Skeletal muscle cell (primary cell): ENCODE measurements around the gene ADARB2.
"Not testable (repeated sequence)": the region's sequence is repeated elsewhere in the genome, so short reads cannot be mapped to it uniquely, and the experiment has no call there.

Experiments
- DNase-seq: peaks from one replicate; pipeline ENCODE4 v3.0.0-alpha.2; 2010; ENCODE audit warnings: low read depth
- H3K4me3 ChIP-seq: 2 replicates; pipeline ENCODE4 v1.5.1; 2011; ENCODE audit warnings: low read depth, mild to moderate bottlenecking, control low read depth, low read length, moderate library complexity

Gene ADARB2

GRCh38 chr10:1362589-1363445, 374.5 kb downstream of the ADARB2 start:
- H3K4me3 ChIP-seq = no peak overlapping the region
- DNase-seq = no peak

DNA sequence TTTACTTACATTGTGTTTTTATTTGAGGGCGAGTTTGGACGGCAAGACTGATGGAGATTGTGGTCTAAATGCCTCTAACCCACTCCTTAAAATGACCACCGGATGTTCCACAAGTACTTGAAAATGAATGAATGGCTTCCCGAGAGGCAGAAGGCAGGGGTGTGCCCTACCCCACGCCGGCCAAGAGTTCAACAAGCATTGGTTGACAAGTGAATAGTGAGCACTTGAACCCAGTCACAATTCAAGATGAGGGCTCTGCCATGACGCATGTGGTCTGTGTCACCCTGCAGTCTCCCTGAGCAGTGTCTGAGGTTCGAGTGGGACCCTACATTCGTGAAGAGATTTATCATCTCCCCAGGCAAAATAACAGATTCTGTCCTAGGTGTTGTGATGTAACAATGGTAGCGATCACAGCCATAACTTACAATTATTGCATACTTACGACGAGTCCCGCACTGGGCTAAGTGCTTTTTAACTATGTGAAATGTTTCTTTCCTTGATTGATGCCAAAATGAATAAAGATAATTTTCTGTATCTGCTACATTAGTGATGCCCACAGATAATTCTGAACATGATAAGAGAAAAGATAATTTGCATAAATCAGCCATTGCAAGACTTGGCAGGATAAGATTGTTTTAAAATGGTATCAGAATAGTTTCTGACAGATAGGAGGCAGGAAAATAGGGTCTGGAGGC, 375.8 kb downstream of the ADARB2 start:
- H3K4me3 ChIP-seq = no peak overlapping the region
- no peak for DNase-seq

- DNase-seq = no peak
- H3K4me3 ChIP-seq = no peak overlapping the region
Measured at GRCh38 chr10:1360558-1361164, 376.7 kb downstream of the ADARB2 start.

- no peak for DNase-seq
- H3K4me3 ChIP-seq = no peak overlapping the region
Measured at GRCh38 chr10:1360011-1360557, 377.2 kb downstream of the ADARB2 start.

- H3K4me3 ChIP-seq = no peak overlapping the region
- no peak for DNase-seq
Measured at GRCh38 chr10:1359626-1359955, 377.7 kb downstream of the ADARB2 start.

GRCh38 chr10:1358860-1359625, 378.3 kb downstream of the ADARB2 start:
- no peak overlapping the region for H3K4me3 ChIP-seq
- DNase-seq = no peak

GRCh38 chr10:1358147-1358546, 379.2 kb downstream of the ADARB2 start:
- DNase-seq = no peak

GRCh38 chr10:1356349-1356748, 381.0 kb downstream of the ADARB2 start:
- DNase-seq = no peak
- H3K4me3 ChIP-seq = no peak overlapping the region

More at GRCh38 chr10:1358147-1358546, 379.2 kb downstream of the ADARB2 start:
- H3K4me3 ChIP-seq = no peak overlapping the region

DNA sequence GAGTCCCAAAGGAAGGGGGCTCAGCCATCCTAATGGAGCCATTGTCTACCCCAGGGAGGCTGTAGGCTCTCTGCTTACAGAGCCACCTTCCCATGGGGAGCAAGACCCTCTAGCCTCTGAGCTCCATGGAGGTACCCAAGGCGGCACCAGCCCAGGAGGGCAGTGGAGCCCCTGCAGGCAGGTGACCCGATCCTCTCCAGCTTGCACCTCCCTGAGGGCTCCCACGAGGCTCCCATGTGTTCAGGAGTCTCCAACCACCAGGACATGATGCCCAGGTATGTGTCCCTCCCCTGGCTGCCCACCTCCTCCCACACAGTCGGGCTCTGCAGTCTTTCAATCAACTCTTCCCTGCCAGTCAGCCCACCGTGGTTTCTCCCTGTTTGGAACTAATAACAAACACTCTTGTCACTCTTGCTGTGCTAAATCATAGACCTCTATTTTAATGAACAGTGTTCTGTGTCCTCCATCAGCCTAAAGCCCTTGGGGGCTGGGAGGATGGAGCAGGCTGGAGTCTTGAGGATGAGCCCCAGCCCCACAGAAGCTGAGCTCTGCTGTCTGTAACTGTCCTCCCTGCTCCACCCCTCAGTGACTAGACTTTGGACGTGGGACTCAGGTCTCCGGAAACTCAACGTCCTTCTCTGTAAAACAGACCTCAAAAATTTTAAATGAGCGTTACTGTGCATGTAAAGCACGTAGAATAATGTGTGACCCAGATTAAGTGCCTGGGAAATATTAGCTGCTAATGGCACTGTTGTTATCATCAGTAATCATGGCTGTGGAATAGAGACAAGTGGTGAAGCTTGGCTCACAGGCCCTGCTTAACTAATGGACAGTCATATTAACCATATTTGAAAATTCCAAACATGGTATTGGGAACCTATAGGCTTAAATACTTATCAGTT, 382.3 kb downstream of the ADARB2 start:
- DNase-seq = no peak
- no peak overlapping the region for H3K4me3 ChIP-seq

GRCh38 chr10:1352296-1352695, 385.0 kb downstream of the ADARB2 start:
- not testable (repeated sequence) for DNase-seq, H3K4me3 ChIP-seq

DNA sequence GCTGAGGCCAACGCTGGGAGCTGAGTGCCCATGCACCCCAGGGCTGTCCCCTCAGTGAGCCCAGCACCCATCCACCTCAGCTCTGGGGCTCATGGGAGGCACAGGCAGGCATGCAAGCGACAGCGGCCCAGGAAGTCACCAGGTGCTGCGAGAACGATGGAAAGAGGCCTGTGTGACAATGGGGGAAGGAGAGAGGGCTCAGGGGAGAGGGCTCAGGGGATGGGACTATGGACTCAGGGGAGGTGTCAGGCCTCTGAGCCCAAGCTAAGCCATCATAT, 388.6 kb downstream of the ADARB2 start:
- no peak for DNase-seq
- H3K4me3 ChIP-seq = no peak overlapping the region

DNA sequence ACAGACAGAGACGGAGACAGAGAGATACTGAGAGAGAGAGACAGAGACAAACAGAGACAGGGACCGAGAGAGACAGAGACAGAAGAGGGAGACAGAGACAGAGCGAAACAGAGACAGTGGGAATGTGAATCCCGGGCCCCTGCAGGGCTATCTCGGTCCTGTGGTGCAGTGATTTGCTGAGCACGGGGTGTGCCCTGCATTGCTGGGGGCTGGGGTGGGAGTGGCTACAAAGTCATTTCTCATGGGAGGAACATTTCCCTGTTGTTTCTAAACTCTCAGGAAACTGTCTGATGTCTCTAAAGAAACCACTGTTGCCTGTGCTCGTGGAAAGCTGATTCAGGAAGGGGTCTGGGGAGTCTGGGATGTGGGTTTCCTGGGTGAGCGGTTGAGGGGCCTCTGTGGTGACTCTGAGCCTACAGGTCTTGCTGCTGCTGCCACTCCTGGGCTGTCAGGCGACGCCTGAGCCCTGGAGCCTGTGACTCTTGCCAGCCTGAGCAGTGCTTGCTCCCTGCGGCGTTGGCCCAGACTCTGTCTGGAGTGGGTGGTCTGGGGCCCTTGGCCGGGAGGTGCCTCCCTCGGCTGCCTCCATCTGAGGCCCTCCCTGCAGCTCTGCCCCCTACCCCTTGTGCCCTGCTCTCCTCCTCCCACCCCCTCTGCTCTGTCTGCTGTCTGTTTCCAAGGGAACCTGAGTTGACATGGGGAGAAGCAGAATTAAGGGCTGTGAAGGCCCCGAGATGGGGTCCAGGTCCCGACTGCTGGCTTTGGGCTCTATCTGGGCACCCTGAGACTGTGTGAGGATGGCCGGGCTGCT, 389.2 kb downstream of the ADARB2 start:
- no peak overlapping the region for H3K4me3 ChIP-seq
- no peak for DNase-seq

DNA sequence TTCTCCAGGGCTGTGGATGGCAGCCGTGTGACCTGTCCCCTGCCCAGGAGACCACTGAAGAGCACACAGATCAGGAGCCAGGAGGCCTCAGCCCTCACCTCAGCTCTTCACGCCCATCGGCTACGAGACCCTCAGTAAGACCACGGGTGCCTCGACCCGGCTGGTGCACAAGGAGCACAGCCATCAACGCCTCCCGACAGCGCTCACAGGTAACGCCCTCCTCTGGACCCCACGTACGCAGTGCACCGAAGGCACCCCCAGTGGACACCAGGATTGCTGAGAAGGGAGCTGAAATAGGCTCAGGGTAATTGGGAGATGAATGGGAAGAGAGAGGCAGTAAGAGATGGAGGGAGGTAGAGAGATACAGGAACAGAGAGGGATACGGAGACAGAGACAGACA, 389.8 kb downstream of the ADARB2 start:
- H3K4me3 ChIP-seq = no peak overlapping the region
- no peak for DNase-seq

DNA sequence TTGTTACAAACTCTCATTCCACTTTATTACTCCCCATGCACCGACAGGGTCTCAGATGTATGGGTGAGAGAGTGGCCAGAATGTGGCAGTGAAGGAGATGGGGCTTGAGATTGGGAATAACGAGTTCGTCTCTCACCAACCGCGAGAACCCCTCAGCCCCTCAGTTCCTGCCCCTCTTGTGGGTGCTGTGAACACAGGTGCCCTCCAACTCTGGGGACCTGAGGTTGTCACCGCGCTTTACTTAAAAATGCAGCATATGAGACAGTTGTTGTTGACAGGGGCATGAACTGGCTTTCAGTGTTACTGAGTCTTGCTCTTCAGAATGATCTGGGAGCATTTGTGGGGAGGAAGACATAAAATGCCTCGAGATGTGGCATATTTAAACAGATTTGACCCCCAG, 391.1 kb downstream of the ADARB2 start:
- H3K4me3 ChIP-seq = no peak overlapping the region
- DNase-seq = no peak

GRCh38 chr10:1345368-1345767, 392.0 kb downstream of the ADARB2 start:
- H3K4me3 ChIP-seq = no peak overlapping the region
- DNase-seq = no peak

GRCh38 chr10:1344846-1345245, 392.5 kb downstream of the ADARB2 start:
- H3K4me3 ChIP-seq = no peak overlapping the region
- no peak for DNase-seq

GRCh38 chr10:1344408-1344807, 392.9 kb downstream of the ADARB2 start:
- DNase-seq = no peak
- H3K4me3 ChIP-seq = no peak overlapping the region

GRCh38 chr10:1343176-1343575, 394.1 kb downstream of the ADARB2 start:
- H3K4me3 ChIP-seq = no peak overlapping the region
- DNase-seq = no peak
